H9 (cell line): Measurements from ENCODE around the gene FAM13A. TPM values are rescaled to one million over a fixed set of nuclear protein-coding genes. Genes with fewer than 3 reads are reported as not detected.

ENCODE experiments used
- DNase-seq: peaks from one replicate; pipeline ENCODE4 v3.0.0-alpha.2; 2017
- H2AFZ ChIP-seq: one replicate; pipeline ENCODE4 v1.6.1; 2013; ENCODE audit warnings: mild to moderate bottlenecking, low read length, control low read depth, moderate library complexity
- H2AK5ac ChIP-seq: 2 replicates; pipeline ENCODE4 v1.6.1; 2013; ENCODE audit warnings: low read length, control low read depth, mixed read lengths; ENCODE audit not compliant: insufficient read length
- H2BK120ac ChIP-seq: one replicate; pipeline ENCODE4 v1.6.1; 2013; ENCODE audit warnings: low read depth, mild to moderate bottlenecking, low read length, control low read depth, inconsistent platforms; ENCODE audit not compliant: poor library complexity, severe bottlenecking
- H2BK12ac ChIP-seq: 2 replicates; pipeline ENCODE4 v1.6.1; 2013; ENCODE audit warnings: low read length, control low read depth, mixed read lengths, low read depth; ENCODE audit not compliant: insufficient read length
- H2BK15ac ChIP-seq: 2 replicates; pipeline ENCODE4 v1.6.1; 2013; ENCODE audit warnings: low read depth, low read length, control low read depth
- H2BK20ac ChIP-seq: one replicate; pipeline ENCODE4 v1.6.1; 2013; ENCODE audit warnings: low read depth, mild to moderate bottlenecking, low read length, control low read depth, inconsistent platforms; ENCODE audit not compliant: poor library complexity, severe bottlenecking
- H2BK5ac ChIP-seq: 2 replicates; pipeline ENCODE4 v1.6.1; 2013; ENCODE audit warnings: low read length, control low read depth, mixed read lengths; ENCODE audit not compliant: insufficient read length
- H3K14ac ChIP-seq: 2 replicates; pipeline ENCODE4 v1.6.1; 2013; ENCODE audit warnings: low read length, control low read depth; ENCODE audit not compliant: insufficient read depth
- H3K18ac ChIP-seq: 2 replicates; pipeline ENCODE4 v1.6.1; 2013; ENCODE audit warnings: low read depth, mild to moderate bottlenecking, mixed read lengths, low read length, control low read depth; ENCODE audit not compliant: insufficient read length
- H3K23ac ChIP-seq: 2 replicates; pipeline ENCODE4 v1.6.1; 2013; ENCODE audit warnings: low read length, control low read depth, mixed read lengths, low read depth; ENCODE audit not compliant: insufficient read length
- H3K23me2 ChIP-seq: 2 replicates; pipeline ENCODE4 v1.6.1; 2013; ENCODE audit warnings: low read depth, mild to moderate bottlenecking, mixed read lengths, low read length, control low read depth; ENCODE audit not compliant: insufficient read length, poor library complexity, severe bottlenecking
- H3K27ac ChIP-seq: 2 replicates; pipeline ENCODE4 v1.5.1; 2013; ENCODE audit warnings: low read length, control low read depth, mixed read lengths, low read depth; ENCODE audit not compliant: insufficient read length
- H3K27me3 ChIP-seq: 2 replicates; pipeline ENCODE4 v1.6.1; 2013; ENCODE audit warnings: low read length, control low read depth, inconsistent platforms; ENCODE audit not compliant: insufficient read depth
- H3K4ac ChIP-seq: 2 replicates; pipeline ENCODE4 v1.6.1; 2013; ENCODE audit warnings: low read depth, mild to moderate bottlenecking, control low read depth, inconsistent platforms, low read length, moderate library complexity
- H3K4me1 ChIP-seq: 2 replicates; pipeline ENCODE4 v1.6.1; 2013; ENCODE audit warnings: low read length, control low read depth, inconsistent platforms; ENCODE audit not compliant: insufficient read depth
- H3K4me2 ChIP-seq: 2 replicates; pipeline ENCODE4 v1.6.1; 2013; ENCODE audit warnings: low read length, control low read depth, mixed read lengths; ENCODE audit not compliant: insufficient read length, insufficient read depth
- H3K56ac ChIP-seq: 2 replicates; pipeline ENCODE4 v1.6.1; 2013; ENCODE audit warnings: low read depth, mild to moderate bottlenecking, mixed read lengths, low read length, control low read depth; ENCODE audit not compliant: insufficient read length
- H3K79me1 ChIP-seq: 2 replicates; pipeline ENCODE4 v1.6.1; 2013; ENCODE audit warnings: low read depth, mild to moderate bottlenecking, moderate library complexity, low read length, control low read depth, inconsistent platforms; ENCODE audit not compliant: insufficient read depth, poor library complexity, severe bottlenecking
- H3K79me2 ChIP-seq: 2 replicates; pipeline ENCODE4 v1.6.1; 2013; ENCODE audit warnings: low read length, control low read depth, inconsistent platforms; ENCODE audit not compliant: insufficient read depth
- H3K9ac ChIP-seq: 2 replicates; pipeline ENCODE4 v1.6.1; 2013; ENCODE audit warnings: low read length, control low read depth, mixed read lengths; ENCODE audit not compliant: insufficient read length; ENCODE audit errors: extremely low read depth
- H3K9me3 ChIP-seq: one replicate; pipeline ENCODE4 v1.6.1; 2013; ENCODE audit warnings: low read depth, low read length, inconsistent platforms; ENCODE audit not compliant: control insufficient read depth
- H3T11ph ChIP-seq: one replicate; pipeline ENCODE4 v1.6.1; 2013; ENCODE audit warnings: mild to moderate bottlenecking, low read length, control low read depth, inconsistent platforms
- H4K20me1 ChIP-seq: one replicate; pipeline ENCODE4 v1.6.1; 2013; ENCODE audit not compliant: control insufficient read depth, insufficient read length, insufficient read depth
- H4K5ac ChIP-seq: 2 replicates; pipeline ENCODE4 v1.6.1; 2013; ENCODE audit warnings: low read depth, mild to moderate bottlenecking, mixed read lengths, low read length, control low read depth; ENCODE audit not compliant: insufficient read length
- H4K8ac ChIP-seq: replicated peaks from 2 replicates; pipeline ENCODE4 v1.6.1; 2013; ENCODE audit warnings: low read length, control low read depth, mixed read lengths, low read depth; ENCODE audit not compliant: insufficient read length
- H4K91ac ChIP-seq: 2 replicates; pipeline ENCODE4 v1.6.1; 2013; ENCODE audit warnings: low read depth, mild to moderate bottlenecking, moderate library complexity, mixed read lengths, low read length, control low read depth; ENCODE audit not compliant: insufficient read length
- H3K27ac Mint-ChIP-seq, 3 experiments: 2 replicates in 2 of 3; 3 replicates in 1 of 3; pipeline ENCODE4 v1.8.0; 2020 to 2021; ENCODE audit warnings: mixed read lengths in 3 of 3, mild to moderate bottlenecking in 1 of 3, moderate library complexity in 1 of 3
- H3K27me3 Mint-ChIP-seq: 2 replicates; pipeline ENCODE4 v1.8.0; 2021; ENCODE audit warnings: low read depth, mild to moderate bottlenecking, moderate library complexity, mixed read lengths
- H3K36me3 Mint-ChIP-seq, 3 experiments: 2 replicates in 2 of 3; 3 replicates in 1 of 3; pipeline ENCODE4 v1.8.0; 2020 to 2021; ENCODE audit warnings: low read depth in 3 of 3, mixed read lengths in 3 of 3; ENCODE audit not compliant: insufficient read depth in 1 of 3
- H3K4me1 Mint-ChIP-seq, 2 experiments: 2 replicates each; pipeline ENCODE4 v1.8.0; 2020; ENCODE audit warnings: mixed read lengths in 2 of 2
- H3K4me3 Mint-ChIP-seq, 2 experiments: 2 replicates in 1 of 2; 3 replicates in 1 of 2; pipeline ENCODE4 v1.8.0; 2020 to 2021; ENCODE audit warnings: mild to moderate bottlenecking in 2 of 2, mixed read lengths in 2 of 2, moderate library complexity in 1 of 2
- H3K9me3 Mint-ChIP-seq, 2 experiments: 2 replicates in 1 of 2; 3 replicates in 1 of 2; pipeline ENCODE4 v1.8.0; 2020; ENCODE audit warnings: mild to moderate bottlenecking in 2 of 2, mixed read lengths in 2 of 2, moderate library complexity in 1 of 2
- WGBS: extraction: QIAGEN DNeasy Blood & Tissue Kit; methylation state at CpG from one replicate; pipeline ENCODE4 v1.1.7; 2013; ENCODE audit warnings: missing lambda C conversion rate, low lambda C conversion rate, mixed read lengths; ENCODE audit not compliant: insufficient read length; ENCODE audit errors: extremely low coverage; 5-methylcytosine and 5-hydroxymethylcytosine counted together
- total RNA-seq: library from RNA; stranded (reverse); gene quantifications from 2 replicates; pipeline ENCODE4 v1.2.1, GENCODE V29; 2021
- TF ChIP-seq, protein P1 (sequence below): fragments of 200-600 bp; sonication (generic); conservative IDR thresholded peaks from 3 replicates; pipeline ENCODE4 v1.8.0; 2021; ENCODE audit warnings: antibody characterized with exemption, mild to moderate bottlenecking

FAM13A gene
- total RNA-seq, 1 experiment from 2014 or later = 12.7 TPM

DNA sequence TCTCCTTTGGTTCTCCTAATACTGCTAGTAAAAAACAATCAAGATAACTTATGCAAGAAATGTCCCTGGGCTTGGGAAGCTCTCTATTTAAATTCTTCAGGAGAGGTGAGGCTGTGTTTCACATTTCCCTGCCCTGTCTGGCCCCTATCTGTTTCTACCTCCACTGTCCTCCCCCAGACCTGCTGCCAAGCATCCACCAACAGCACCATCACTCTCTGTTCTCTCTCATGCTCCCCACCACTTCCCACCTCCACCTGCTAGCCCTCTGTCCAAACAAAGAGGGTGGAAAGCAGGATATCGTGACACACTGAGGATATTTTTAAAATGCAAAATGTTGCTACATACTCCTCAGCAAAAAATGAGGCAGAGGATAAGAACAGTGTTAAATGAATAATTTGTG, 271.0 kb downstream of the FAM13A start:
- no peak overlapping the region for H3K9ac ChIP-seq
- no peaks in the 10 kb centered on the region for H4K20me1 ChIP-seq
- H3K18ac ChIP-seq = no peak overlapping the region
- H4K8ac ChIP-seq = no peak overlapping the region
- no peak overlapping the region for H3K4me2 ChIP-seq
- DNase-seq = no peak
- H3K23me2 ChIP-seq = no peaks in the 10 kb centered on the region
- H2BK5ac ChIP-seq = no peak overlapping the region
- H3K4me1 Mint-ChIP-seq = no peaks in the 10 kb centered on the region
- no peak overlapping the region for H3K23ac ChIP-seq
- peaks cover 0 to 11% (median 2%) of the 10 kb centered on the region in 3 experiments; a peak in 3 of 7 replicates for H3K36me3 Mint-ChIP-seq
- H2BK12ac ChIP-seq = no peak overlapping the region
- no peak overlapping the region for H3K14ac ChIP-seq
- H3K79me2 ChIP-seq = no peaks in the 10 kb centered on the region
- no peak overlapping the region for H2BK15ac ChIP-seq
- no peak overlapping the region for H4K91ac ChIP-seq
- H3K9me3 ChIP-seq = no peaks in the 10 kb centered on the region
- H2BK20ac ChIP-seq = no peak overlapping the region
- TF ChIP-seq, protein P1, sequence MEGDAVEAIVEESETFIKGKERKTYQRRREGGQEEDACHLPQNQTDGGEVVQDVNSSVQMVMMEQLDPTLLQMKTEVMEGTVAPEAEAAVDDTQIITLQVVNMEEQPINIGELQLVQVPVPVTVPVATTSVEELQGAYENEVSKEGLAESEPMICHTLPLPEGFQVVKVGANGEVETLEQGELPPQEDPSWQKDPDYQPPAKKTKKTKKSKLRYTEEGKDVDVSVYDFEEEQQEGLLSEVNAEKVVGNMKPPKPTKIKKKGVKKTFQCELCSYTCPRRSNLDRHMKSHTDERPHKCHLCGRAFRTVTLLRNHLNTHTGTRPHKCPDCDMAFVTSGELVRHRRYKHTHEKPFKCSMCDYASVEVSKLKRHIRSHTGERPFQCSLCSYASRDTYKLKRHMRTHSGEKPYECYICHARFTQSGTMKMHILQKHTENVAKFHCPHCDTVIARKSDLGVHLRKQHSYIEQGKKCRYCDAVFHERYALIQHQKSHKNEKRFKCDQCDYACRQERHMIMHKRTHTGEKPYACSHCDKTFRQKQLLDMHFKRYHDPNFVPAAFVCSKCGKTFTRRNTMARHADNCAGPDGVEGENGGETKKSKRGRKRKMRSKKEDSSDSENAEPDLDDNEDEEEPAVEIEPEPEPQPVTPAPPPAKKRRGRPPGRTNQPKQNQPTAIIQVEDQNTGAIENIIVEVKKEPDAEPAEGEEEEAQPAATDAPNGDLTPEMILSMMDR = no peak
- H2AFZ ChIP-seq = no peak overlapping the region
- H3K27ac Mint-ChIP-seq = no peak overlapping the region
- H3T11ph ChIP-seq = no peak overlapping the region
- no peaks in the 10 kb centered on the region for H3K27me3 ChIP-seq
- H4K5ac ChIP-seq = no peak overlapping the region
- H3K4me1 ChIP-seq = no peaks in the 10 kb centered on the region
- H3K56ac ChIP-seq = no peak overlapping the region
- no peak overlapping the region for H3K4me3 Mint-ChIP-seq
- H3K9me3 Mint-ChIP-seq = no peaks in the 10 kb centered on the region
- H3K27me3 Mint-ChIP-seq = no peaks in the 10 kb centered on the region
- H2AK5ac ChIP-seq = no peak overlapping the region
- no peak overlapping the region for H3K4ac ChIP-seq
- H3K27ac ChIP-seq = no peak overlapping the region
- H3K79me1 ChIP-seq = no peaks in the 10 kb centered on the region
- no CpG with 5 or more reads among the region's 1 CpG for WGBS
- no peak overlapping the region for H2BK120ac ChIP-seq
